PC-3 (cell line): ENCODE measurements around the gene TRAPPC2L.

ENCODE experiments used
- CTCF ChIP-seq: fragments of 300-600 bp; sonication (generic); conservative IDR thresholded peaks from 2 replicates; pipeline ENCODE4 v1.5.1; 2017; ENCODE audit warnings: antibody characterized with exemption, low read depth, mild to moderate bottlenecking, low read length
- EZH2phosphoT487 ChIP-seq: fragments of 300-600 bp; sonication (generic); IDR thresholded peaks from 2 replicates; pipeline ENCODE4 v1.6.1; 2018; ENCODE audit warnings: mild to moderate bottlenecking, antibody characterized with exemption, low read length, borderline replicate concordance

GRCh38 chr16:88866151-88866920 lies 9.4 kb downstream of the TRAPPC2L start, which contains the start of gene PABPN1L:
- no peak for TF ChIP-seq CTCF
- TF ChIP-seq EZH2phosphoT487: no peak
